Activated T-cell treated with anti-CD3 and anti-CD28 coated beads for 4 hours (primary cell): ENCODE results near the gene SPEF1.
"Not testable (repeated sequence)": the region's sequence is repeated elsewhere in the genome, so short reads cannot be mapped to it uniquely, and the experiment has no call there.

Experiments used
- DNase-seq: peaks from one replicate; pipeline ENCODE4 v3.0.0-alpha.2; 2020

The SPEF1 gene

DNA sequence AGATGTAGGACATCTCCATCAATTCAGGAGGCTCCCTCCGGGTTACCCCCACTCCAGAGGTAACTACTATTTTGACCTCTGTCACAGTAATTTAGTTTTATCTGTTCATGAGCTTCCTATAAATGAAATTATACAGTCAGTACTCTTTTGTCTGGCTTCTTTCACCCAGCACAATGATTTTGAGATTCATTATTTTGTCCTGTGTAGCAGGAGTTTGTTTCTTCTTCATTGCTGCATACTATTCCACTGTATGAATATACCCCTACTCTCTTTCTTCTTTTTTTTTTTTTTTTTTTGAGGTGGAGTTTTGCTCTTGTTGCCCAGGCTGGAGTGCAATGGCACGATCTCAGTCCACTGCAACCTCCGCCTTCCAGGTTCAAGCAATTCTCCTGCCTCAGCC lies 27.3 kb upstream of the SPEF1 start:
- DNase-seq, result no peak

DNA sequence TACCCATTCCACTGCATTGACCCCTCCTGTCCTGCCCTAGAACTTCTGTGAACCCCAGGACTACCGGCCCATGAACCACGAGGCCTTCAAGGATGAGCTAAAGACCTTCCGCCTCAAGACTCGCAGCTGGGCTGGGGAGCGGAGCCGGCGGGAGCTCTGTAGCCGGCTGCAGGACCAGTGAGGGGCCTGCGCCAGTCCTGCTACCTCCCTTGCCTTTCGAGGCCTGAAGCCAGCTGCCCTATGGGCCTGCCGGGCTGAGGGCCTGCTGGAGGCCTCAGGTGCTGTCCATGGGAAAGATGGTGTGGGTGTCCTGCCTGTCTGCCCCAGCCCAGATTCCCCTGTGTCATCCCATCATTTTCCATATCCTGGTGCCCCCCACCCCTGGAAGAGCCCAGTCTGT lies 23.5 kb upstream of the SPEF1 start:
- no peak for DNase-seq

DNA sequence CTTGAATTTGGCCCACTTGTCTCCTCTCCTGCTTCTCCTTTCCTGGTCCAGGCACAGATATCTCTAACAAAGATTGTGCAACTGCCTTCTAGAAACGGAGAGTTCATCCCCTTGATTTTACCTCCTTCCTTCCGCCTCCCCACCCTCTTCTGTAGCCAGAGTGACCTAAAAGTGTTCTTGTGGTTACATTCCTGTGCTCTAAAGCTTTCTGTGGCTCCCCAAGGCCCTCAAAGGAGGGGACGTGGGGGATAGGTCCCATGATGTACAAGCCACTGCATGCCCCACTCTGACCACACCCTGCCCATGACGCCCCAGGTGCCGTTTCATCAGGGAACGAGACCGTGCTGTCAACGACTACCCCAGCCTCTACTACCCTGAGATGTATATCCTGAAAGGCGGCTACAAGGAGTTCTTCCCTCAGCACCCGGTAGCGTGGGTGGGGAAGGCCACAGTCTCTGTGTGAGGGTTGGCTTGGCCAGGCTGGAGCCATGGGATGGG lies 23.1 kb upstream of the SPEF1 start:
- no peak for DNase-seq

DNA sequence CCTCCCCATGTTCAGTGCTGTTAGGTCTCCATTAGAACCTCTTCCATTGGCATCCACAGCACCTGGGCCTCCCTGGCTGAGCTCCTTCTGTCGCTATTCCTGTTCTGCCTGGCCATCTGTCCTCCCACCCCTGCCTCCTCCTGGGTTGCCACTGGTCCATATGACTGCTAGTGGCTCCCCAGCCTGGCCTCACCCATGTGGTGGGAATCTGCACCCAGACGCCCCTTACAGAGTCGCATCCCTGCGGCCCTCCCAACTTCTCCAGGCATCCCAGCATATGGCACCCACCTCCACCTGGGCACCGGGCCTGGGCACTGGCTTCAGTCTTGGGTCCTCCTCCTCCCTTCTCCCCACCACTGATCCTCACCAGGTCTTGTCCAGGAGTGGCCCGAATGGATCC lies 22.6 kb upstream of the SPEF1 start:
- no peak for DNase-seq

DNA sequence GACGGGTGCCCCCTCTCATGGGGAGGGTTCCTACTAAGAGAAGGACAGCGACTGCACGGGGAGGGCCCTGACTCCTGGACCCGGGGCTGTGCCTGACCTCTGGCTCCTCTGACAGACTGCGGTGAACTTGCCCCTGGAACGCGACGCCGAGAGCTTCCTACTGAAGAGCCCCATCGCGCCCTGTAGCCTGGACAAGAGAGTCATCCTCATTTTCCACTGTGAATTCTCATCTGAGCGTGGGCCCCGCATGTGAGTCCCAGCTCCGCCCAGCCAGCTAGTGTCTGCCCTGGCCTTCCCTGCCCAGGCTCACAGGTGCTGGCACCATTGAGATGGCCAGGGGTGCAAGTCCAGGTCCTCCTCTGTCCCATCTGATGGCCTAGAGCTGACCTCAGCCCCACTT lies 22.0 kb upstream of the SPEF1 start:
- DNase-seq, result no peak

DNA sequence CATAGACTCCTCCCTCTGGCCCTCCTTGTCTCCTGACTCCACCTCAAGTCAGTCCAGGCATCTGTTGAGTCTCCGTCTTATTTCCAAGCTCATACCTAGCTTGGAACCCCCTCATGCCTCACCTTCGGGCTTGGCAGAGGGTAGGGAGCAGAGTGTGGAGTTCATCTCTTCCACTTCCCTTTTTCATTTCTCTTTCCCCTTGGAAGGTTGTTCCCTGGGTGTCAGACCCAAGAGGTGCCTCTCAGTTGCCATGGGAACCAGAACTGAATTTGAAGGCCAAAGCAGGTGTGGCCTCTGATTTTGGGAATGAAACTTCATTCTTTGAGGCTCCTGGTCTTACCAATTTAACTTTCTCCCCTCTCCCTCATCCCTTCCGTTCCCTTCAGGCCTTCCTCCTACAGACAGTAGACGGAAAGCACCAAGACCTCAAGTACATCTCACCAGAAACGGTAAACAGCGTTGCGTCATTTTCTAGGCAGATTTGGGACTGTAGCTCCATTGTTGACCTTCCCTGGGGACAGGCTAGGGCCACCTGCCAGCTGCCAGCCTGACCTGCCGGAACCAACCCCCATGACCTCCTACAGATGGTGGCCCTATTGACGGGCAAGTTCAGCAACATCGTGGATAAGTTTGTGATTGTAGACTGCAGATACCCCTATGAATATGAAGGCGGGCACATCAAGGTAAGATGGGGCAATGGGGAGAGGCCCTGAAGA lies 21.4 kb upstream of the SPEF1 start:
- DNase-seq, result no peak

DNA sequence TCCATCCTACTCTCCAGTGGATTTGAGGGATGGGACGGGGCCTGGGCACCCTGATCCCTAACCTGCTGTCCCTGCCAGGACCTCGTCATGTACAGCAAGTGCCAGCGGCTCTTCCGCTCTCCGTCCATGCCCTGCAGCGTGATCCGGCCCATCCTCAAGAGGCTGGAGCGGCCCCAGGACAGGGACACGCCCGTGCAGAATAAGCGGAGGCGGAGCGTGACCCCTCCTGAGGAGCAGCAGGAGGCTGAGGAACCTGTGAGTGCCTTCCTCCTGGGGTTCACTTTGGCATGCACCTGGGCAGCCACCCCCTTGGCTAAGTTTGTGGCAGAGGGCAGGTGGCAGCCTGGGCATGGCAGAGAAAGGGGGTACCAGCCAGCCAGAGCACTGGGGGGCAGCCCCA lies 20.6 kb upstream of the SPEF1 start:
- no peak for DNase-seq

DNA sequence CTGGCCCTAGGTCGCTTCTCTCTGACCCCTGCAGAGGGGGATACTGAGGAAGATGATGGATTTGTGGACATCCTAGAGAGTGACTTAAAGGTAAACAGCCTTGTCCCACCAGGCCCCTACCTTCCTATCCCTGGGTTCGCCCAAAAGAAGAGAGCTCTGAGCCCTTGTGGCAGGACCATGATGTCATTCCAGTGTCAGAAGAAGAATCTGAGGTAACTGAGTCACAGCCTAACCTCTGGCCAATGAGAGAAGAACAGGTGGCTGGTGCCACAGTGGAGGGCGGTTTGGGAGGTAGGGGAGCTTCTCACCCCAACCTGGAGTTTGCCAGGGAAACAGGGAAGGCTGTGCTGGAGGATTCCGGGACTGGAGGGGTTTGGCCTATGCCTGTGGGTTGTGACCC lies 20.1 kb upstream of the SPEF1 start:
- DNase-seq, result no peak

DNA sequence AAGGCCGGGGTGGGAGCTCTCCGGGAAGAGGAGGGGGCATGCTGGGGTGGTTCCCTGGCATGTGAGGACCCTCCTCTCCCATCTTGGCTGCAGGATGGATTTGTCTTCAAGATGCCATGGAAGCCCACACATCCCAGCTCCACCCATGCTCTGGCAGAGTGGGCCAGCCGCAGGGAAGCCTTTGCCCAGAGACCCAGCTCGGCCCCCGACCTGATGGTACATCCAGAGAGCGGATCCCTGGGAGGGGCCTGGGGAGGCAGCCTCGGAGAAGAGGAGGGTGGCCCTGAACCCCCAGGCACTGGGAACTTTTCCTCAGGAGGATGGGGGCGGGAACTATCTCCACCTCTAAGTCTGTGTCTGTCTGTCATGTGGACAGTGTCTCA lies 19.6 kb upstream of the SPEF1 start:
- no peak for DNase-seq

DNA sequence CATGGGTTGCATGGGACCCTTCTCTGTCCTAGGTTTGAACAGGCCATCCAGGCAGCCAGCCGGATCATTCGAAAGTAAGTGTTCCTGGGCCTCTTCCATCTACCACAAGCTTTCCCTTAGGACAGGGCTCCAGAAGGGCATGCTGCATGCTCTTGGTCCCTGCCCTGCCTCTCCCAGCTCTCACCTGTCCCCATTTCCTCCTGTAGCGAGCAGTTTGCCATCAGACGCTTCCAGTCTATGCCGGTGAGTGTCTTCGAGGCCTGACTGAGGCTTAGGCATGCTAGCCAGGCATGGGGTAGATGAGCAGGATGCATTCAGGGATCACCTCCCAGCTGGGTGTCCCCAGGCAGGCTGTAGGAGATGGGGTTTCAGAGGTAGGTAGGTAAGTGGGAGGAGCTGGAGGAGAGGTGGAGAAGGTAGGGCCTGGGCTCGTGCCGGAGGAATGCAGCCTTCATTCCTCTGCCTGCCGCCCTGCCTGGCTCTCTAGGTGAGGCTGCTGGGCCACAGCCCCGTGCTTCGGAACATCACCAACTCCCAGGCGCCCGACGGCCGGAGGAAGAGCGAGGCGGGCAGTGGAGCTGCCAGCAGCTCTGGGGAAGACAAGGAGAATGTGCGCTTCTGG lies 19.1 kb upstream of the SPEF1 start:
- DNase-seq, result no peak

DNA sequence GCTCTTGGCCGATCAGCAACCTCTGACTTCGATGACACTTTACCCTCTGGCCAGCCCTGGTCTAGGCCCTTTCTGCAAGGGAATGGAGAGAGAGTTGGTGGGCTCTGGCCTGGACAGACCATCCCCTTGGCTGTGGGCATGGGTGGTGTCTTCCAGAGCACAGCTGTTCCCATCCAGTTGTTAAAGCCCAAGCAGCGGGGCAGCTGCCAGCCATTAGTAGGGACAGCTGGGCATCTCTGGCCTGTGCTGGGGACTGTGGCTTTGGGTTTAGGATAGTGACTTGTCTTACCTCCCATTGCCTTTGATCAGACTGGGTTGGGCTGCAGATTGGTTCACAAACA lies 17.6 kb upstream of the SPEF1 start:
- DNase-seq, result no peak

DNA sequence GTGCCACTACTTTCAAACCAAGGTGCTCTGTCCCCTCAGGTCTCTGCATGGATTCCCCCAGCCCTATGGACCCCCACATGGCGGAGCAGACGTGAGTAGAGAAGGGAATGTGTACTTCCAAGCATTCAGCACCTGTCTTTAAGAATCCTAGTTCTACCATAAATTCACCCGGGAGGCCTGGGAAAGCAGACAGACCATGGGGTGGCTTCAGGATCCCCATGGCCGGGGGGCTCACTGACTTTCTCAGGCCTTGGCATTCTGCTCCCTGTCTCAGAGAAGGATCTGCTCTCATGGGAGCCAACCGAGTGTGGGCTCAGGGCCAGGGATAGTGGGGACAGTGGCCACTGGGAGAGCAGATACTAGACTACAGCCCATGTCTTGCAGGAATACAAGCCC lies 17.1 kb upstream of the SPEF1 start:
- DNase-seq, result no peak

DNA sequence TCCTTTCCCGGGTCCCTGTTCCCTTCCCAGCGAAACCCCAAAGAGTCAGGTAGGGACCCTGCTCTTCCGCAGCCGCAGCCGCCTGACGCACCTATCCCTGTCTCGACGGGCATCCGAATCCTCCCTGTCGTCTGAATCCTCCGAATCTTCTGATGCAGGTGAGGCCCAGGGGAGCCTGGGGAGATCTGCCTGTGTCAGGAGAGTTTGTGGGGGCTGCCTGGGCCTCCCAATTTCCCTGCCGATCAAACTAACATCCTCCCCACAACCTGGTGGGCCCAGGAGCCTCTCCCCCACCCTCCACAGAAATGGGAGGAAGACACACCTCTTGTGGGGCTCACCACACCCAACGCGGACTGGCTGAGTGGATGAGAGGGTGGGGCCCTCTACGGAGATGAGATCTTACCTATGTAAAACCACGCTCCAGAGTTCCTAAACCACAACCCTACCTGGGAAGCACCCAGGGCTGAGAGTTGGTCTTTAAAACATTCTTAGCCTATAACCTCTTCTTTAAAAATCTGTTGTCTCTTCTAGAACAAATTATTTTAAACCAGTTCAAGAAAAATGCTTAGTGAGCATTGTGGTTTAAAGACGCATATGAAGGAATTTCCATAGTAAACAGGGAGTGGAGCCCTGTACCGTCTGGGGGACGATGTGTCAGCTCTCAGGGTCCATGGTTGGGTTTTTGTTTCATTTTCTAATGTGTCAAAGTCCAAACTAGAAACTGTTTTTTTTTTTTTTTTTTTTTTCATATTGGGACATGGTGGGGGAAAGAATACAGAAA lies 16.5 kb upstream of the SPEF1 start:
- DNase-seq, result no peak

DNA sequence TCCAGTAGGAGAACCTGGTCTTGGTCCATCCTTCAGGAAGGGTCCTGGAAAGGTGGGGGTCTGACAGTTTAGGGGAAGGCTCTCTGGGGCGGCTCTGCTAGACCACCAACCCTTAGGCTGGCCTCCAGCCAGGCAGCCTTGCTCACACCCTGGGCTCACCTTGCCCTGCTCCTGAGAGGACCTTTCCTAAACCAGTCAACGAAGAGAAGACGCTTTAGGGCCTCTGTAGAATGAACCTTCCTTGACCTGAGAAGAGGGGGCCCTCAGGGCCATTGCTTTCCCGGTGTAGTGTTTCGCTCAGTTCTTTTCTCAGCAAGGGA lies 15.9 kb upstream of the SPEF1 start:
- DNase-seq, result no peak

DNA sequence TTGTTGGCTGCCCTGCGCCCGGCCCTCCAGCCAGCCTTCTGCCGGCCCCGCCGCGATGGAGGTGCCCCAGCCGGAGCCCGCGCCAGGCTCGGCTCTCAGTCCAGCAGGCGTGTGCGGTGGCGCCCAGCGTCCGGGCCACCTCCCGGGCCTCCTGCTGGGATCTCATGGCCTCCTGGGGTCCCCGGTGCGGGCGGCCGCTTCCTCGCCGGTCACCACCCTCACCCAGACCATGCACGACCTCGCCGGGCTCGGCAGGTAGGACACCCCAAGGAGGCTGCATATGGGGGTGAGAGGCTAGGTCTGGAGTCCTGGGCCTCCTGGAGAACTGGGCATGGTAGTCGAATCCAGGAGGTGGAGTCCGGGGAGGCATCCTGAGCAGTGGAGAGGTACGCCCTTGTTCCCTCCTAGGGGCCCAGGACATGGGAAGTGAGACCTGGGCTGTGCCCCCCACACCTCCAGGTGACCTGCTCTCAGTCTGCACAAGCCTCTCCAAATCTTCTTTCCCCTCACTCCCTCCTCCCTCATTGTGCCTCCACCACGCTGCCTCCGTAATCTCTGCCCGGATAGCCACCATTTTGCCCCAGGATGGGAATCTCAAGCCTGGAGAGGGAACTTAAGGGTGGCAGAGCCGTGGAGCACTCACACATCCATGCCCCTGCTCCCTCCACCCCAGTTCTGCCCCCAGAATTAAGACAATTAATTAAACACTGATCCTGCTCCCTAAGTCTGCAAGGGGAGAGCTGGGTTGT lies 15.4 kb upstream of the SPEF1 start:
- DNase-seq, result no peak

DNA sequence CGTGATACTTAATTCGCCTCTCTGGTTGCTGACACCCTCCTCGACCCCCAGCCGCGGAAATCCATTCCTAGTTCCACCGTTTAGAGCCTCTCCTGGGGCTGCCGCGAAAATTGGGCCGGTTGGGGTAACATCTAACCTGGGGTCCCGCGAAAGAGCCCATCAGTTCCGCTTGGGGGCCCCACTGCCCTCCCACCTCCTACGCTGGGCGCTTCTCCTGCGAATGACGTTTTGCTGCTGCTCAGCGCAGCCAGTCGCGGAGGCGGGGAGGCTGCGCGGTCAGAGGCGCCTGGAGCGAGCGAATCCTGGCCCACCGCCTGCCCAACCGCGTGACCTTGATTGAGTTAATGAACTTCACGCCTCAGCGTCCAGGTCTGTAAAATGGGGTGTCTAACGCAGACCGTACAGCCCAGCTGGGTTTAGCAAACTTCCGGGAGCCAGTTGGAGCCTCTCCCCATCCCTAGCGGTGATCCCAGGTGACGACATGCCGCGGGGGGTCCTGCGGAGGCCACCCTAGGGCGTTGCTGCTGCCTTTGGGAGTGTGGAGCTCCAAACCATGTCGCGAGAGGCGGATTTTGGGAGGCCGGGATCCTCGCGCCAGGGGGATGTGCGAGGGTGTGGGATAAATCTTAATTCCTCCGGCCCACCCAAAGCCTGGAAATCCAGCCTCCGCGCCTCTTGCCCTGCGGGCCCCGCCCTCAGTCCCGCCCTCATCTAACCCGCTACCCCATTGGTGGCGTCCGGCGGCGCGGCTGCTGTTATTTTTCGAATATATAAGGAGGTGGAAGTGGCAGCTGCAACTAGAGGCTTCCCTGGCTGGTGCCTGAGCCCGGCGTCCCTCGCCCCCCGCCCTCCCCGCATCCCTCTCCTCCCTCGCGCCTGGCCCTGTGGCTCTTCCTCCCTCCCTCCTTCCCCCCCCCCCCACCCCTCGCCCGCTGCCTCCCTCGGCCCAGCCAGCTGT lies 14.5 kb upstream of the SPEF1 start, which contains the start of gene CDC25B:
TSS of gene CDC25B (plus strand) at position 800 of the 958 bp plus-strand sequence. CDS start 222 bp downstream, outside the sequence.
- peak; percentile 82 for DNase-seq

DNA sequence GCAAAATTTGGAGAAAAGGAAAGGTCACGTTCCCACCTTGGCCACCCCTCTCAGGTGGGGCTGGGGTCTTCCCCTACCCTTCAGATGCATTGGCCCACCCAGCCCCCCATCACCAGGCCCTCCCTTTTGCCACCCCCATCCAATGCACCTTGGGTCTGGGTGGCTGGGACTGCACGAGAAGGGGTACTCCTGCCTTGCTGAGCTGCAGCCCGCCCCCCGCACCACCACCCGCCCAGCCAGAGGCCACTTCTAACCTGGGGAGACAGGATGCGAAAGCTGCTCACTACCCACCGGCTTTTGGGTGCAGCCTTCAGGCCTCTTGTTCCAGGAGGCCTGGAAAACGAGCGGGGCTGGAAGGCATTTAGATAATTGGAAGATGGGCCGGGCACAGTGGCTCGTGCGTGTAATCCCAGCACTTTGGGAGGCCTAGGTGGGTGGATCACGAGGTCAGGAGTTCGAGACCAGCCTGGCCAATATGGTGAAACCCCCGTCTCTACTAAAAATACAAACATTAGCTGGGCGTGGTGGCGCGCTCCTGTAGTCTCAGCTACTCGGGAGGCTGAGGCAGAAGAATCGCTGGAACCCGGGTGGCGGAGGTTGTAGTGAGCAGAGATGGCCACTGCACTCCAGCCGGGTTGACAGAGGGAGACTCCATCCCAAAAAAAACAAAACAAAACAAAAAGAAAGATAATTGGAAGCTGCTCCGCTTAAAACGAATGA lies 13.6 kb upstream of the SPEF1 start:
- DNase-seq, result no peak

DNA sequence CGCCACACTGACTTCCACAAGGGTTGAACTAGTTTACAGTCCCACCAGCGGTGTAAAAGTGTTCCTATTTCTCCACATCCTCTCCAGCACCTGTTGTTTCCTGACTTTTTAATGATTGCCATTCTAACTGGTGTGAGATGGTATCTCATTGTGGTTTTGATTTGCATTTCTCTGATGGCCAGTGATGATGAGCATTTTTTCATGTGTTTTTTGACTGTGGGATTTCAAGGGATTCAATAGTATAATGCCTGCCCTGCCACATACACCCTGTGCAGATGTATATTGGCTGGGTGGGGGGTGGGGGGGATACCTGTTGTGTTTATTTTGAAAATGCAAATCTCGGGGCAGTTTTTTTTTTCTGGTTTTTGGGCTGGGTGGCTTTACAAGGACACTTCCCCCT lies 12.9 kb upstream of the SPEF1 start:
- not testable (repeated sequence) for DNase-seq

DNA sequence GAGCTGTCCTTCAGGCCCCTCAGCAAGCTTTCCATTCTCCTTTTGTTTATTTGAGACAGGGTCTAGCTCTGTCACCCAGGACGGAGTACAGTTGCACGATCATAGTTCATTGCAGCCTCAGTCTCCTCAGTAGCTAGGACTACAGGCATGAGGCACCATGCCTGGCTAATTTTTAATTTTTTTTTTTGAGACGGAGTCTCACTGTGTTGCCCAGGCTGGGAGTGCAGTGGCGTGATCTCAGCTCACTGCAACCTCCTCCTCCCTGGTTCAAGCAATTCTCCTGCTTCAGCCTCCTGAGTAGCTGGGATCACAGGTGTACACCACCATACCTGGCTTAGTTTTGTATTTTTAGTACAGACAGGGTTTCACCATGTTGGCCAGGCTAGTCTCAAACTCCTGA lies 8.0 kb upstream of the SPEF1 start:
- DNase-seq, result not testable (repeated sequence)

DNA sequence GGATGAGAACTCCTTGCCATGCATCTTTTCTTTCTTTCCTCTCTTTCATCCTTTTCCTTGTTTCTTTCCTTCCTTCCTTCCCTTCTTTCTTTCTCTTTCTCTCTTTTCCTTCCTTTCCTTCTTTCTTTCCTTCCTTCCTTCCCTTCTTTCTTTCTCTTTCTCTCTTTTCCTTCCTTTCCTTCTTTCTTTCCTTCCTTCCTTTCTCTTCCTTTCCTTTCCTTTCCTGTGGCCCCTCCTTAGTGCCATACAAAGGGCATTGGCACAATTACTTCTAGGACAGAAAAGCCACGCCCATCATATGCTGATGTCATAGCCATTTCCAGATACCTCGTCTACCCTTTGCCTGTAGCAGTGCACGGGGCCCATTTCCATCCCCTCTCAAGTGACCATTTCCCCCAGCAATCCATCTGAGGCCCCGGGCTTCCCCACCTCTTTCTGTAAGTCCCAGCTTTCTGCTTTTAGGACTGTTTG lies 7.5 kb upstream of the SPEF1 start:
- DNase-seq, result no peak

DNA sequence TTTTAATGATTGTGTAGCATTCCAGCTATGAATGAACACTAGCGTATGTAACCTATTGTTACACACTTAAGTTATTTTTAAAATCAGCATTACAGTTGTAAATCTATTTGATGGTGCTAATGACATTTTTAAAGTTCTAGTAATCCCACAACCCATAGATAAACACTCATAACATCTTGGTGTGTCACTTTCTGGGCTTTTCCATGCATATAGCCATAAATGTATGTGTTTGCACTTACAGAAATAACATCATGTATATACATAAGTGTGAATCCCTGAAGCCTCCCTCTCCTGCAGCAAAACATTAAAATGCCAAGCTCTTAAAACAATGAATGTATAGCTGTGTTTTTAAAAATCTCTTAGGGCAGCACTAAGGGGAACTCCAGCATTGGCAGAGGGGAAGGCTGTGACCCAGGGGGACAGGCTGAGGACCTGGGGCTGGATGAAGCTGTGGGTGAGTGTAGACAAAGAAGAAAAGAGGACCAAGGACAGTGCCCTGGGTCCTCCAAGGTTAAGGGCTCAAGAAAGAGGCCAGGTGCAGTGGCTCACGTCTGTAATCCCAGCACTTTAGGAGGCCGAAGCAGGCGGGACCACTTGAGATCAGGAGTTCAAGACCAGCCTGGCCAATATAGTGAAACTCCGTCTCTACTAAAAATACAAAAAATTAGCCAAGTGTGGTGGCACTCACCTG lies 6.2 kb upstream of the SPEF1 start:
- DNase-seq, result no peak
